Hippocampal formation (tissue), 2 donors: Measurements from ENCODE around the gene KDM4B.

Experiments
- DNase-seq, 2 donors: peaks; one replicate each; lab custom pipeline; 2025; lab: John Stamatoyannopoulos, UW

The KDM4B gene

GRCh38 chr19:5068233-5069072 is 99.5 kb downstream of the KDM4B start:
- no peak for DNase-seq

- DNase-seq, result no peak
These were observed 101.4 kb downstream of the KDM4B start for GRCh38 chr19:5070331-5070730.

- DNase-seq, result no peak
These were observed 102.0 kb downstream of the KDM4B start for GRCh38 chr19:5070930-5071329.

- no peak for DNase-seq
These were observed 102.7 kb downstream of the KDM4B start for GRCh38 chr19:5071579-5071978.

DNA sequence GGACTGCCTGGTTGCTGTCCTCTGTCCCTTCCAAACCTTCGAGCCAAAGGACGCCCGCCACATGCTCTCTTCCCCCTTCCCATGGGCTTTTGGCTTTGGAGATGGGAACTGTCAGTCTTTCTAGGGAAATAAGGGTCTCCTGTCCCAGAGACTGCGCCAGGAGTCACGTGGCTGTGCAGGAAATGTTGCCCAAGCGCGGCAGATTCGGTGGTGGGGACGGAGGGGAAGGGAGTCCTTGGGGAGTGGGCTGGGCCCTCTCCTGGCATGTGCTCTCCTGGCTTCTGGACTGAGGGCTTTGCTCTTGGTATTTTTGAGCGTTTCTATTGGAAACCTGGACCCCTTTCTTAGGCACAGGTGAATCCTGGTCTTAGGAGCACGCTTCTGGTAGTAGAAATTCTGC is 103.2 kb downstream of the KDM4B start:
- no peak for DNase-seq

- DNase-seq, result no peak
These were observed 104.4 kb downstream of the KDM4B start for GRCh38 chr19:5073153-5073844.

DNA sequence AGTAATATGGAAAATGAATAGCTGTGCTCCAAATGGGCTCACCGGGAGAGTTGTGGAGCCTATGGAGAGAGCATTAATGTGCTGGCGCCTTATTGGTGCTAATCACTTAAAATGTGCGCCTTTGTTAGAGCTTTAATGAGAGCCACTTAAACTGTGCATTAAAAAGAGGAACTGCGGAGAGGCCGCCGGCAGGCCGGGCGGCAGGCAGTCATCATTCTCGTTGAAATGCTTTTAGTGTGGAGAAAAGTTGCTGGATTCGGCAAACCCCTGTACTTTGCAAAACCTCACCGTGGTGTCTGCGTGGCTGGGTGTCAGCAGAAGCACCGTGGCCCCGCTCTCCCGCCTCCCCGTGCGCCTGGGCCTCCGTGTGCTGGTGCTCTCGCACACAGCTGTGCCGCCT is 105.5 kb downstream of the KDM4B start:
- no peak for DNase-seq

GRCh38 chr19:5074830-5075394 is 106.0 kb downstream of the KDM4B start:
- no peak for DNase-seq

DNA sequence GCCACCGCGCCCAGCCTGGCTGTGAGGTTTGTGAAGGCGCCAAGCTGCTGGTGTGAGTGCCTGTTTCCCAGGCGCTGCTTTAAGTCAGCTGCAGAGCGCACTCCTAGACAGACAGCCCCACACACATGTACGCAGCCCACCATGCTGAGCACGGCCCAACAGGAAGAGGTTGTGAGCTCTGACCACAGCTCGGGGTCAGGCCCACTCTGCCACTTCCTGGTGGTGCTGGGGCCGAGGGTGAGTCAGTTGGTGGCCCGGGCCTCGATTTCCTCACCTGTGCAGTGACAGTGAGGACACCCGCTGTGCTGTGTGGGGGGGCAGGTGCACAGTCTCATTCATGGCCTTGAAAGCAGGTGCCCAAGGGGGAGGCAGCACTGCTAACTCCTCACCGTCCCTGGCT is 106.7 kb downstream of the KDM4B start:
- no peak for DNase-seq

GRCh38 chr19:5076440-5077208 is 107.7 kb downstream of the KDM4B start:
- no peak for DNase-seq

DNA sequence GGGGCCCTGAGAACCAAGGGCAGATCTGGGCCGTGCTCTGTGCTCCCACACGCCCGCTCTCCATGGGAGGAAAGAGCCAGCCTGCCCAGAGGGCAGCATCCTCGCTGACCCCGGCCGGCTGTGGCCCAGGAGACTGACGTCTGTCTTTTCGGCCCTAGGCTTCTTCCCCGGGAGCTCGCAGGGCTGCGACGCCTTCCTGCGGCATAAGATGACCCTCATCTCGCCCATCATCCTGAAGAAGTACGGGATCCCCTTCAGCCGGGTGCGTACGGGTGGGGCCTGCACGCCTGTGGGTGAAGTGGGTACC is 108.2 kb downstream of the KDM4B start:
- no peak for DNase-seq

DNA sequence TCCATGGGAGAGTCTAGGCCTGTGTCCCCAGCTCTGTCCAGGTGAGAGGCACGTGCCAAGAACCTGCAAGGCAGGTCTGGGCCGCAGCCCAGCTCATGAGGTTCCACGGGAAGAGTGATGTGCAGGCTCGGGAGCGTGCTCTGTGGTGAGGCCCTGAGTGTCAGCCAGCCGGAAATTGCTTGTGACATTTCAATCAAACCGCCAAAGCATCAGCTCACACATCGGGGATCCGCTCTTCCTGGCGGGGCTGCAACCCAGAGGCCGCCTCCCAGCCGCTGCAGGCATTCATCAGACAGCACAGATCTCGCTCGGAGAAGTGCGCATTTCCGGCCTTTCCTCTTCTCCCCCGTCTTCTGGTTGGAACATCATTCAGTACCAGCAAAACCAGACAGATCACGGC is 109.3 kb downstream of the KDM4B start:
- no peak for DNase-seq

DNA sequence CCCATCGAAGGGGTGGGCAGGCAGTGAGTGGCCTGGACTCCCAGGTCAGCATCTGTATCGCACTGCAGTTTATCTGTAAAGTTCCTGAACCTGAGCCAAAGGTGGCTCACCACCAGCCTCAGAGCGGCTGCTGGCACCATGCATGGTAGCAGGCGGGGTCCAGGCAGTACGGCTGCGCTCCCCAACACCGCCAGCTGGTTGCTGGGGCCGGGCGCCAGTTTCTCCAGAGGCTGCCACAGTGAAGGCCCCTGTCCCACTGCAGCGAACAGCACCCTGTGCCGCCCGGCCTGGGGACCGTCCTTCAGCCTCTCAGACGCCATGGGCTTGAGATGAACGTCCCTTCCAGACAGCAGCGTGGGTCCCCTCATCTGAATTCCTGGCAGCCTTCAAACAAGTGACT is 109.8 kb downstream of the KDM4B start:
- DNase-seq, result peak in 1 of 2 donors; percentile 65

DNA sequence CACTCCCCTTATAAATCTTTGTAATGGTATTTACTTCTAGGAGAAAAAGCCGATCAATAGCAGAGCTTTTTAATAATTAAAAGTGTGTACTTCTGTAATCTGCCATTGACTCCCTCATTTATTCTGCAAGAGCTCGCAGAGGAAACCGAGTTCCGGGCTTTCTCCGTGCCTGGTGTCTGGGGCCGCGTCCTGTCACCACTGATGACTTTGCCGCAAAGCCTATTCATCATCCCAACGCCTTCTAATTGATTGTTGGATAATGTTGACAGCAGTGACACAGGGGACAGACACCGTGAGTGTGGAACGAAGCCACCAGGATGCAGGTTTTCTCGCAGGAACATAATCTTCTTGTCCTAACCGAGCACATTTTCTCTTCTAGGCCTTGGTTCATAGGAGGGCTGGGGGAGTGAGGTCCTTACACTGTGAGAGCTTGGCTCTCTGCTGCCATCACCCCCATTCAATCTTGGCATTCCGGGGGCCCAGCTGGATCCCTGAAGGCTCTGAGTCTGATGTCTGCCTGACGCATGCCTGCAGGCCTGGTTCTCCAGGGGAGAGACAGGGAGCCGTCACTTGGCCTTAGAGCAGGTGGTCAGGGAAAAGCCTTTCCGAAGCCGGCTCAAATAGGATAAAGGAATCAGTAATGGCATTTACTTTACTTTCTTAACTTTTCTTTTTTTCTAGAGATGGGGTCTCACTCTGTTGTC is 110.3 kb downstream of the KDM4B start:
- no peak for DNase-seq

- peak in 1 of 2 donors; percentile 24 for DNase-seq
These were observed 111.2 kb downstream of the KDM4B start for GRCh38 chr19:5080030-5080654.

- no peak for DNase-seq
These were observed 111.9 kb downstream of the KDM4B start for GRCh38 chr19:5080809-5081208.

DNA sequence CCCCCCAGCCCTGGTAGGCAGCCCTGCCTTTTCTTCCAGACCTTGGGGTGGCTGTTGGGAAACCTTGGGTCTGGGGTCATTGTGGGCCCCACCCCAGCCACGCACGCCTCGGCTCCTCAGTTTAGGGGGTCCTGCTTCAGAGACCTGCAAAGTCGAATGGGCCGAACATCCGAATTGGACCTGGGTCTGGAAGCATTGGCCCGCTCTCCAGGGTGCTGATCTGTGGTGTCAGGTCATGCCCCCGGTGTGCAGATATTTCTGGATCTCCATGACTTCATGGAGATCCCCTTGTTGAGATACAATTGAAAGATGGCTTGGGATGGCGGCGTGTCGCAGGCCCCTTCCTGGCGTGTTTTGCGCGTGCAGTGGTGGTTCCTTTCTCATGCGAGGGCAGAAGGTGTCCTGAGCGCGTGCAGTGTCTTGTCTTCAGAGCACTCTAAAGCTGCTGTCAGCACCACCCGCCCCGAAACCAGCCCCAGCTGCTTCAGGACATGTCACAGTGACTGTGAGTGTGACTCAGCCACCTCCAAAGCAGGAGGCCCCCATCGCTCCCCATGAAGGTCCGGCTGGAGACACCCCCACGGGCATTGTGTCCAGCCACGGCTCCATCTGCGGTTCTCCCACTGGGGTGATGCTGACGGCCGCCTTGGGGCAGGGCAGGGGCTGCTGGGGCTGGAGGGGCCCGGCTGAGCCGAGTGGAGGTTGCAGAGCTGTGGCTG is 112.7 kb downstream of the KDM4B start:
- DNase-seq, result no peak

DNA sequence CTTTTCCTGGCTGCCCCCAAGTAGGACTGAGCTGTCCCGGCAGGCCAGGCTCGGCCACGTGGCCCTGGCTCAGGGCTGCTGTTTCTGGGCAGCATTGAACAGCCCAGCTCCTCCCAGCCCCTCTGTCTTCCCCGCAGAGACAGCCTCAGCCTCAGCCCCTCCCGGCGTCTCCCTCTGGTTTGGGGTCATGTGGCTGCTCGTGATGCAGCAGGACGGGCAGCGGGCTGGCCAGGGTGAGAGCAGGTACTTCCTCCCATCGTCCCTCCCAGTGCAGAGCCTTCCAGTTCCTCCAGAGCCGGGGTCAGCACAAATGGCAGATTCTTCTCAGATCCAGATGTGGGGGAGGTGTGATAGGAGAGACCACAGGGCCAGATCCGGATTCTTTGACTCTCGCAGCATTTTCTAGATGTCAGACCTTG is 114.6 kb downstream of the KDM4B start:
- DNase-seq, result no peak

GRCh38 chr19:5085566-5085965 is 116.7 kb downstream of the KDM4B start:
- no peak for DNase-seq

DNA sequence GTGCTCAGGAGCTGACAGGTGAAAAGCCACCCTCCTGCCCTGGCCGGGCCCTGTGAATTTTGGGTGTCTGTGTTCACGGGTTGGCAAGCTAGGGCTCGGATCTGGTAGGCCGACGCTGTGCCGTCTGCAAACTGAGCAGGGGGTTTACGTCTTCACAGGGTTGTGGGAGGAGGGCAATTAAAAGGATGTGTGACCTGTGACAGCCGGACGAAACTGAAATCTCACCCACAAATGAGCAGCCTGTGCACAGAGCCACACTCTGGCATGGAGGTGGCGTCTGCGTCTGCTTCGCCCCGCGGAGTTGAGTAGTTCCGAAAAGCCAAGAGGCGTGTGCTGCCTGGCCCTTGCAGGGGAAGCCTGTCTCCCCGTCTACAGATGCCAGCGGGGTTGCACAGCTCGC is 117.3 kb downstream of the KDM4B start:
- DNase-seq, result no peak
